GM12878 (cell line): ENCODE data around the gene SH3BP5. TPM values are rescaled to one million over a fixed set of nuclear protein-coding genes. Genes with fewer than 3 reads are reported as not detected.

Experiments
- ATAC-seq: fragments of 200-7000 bp; cut with Tn5 transposase; 3 replicates; pipeline ENCODE4 v1.9.1; 2020; ENCODE audit warnings: mild to moderate bottlenecking, moderate library complexity
- BruUV-seq: library from RNA; stranded (reverse); fragments of 400-500 nt; replicated peaks from 2 replicates; lab custom pipeline; 2021; lab: Mats Ljungman, UMichigan
- CTCF ChIA-PET: fragments of 300-600 bp; sonication (Branson Sonifier 250); formaldehyde crosslinking; extraction: SDS; loops from one replicate; lab custom pipeline; 2021; ENCODE audit warnings: inconsistent platforms; lab: Yijun Ruan, JAX
- POLR2A ChIA-PET: fragments of 350-600 bp; formaldehyde crosslinking; extraction: SDS; loops from one replicate; lab custom pipeline; 2021; ENCODE audit warnings: inconsistent platforms; lab: Charles Lee
- RAD21 ChIA-PET: fragments of 300-600 bp; sonication (Branson Sonifier 250); formaldehyde crosslinking; loops from one replicate; lab custom pipeline; 2023; ENCODE audit warnings: antibody characterized with exemption; ENCODE audit not compliant: unreplicated experiment; lab: Charles Lee
- SMC1A ChIA-PET: fragments of 300-600 bp; sonication (Branson Sonifier 250); formaldehyde crosslinking; loops from one replicate; lab custom pipeline; 2023; ENCODE audit not compliant: unreplicated experiment, uncharacterized antibody; lab: Charles Lee
- DNase-seq: peaks from one replicate; pipeline ENCODE4 v3.0.0-alpha.2; 2011; ENCODE audit warnings: low read depth, low spot score
- FAIRE-seq: peaks from 3 replicates; lab custom pipeline; 2011; peaks lifted over from hg19 to GRCh38; lab: Jason Lieb, UNC
- H2AFZ ChIP-seq: 2 replicates; pipeline ENCODE4 v1.6.0; 2011; ENCODE audit warnings: low read depth, low read length, control low read depth; ENCODE audit not compliant: control insufficient read depth
- H3K27ac ChIP-seq: 2 replicates; pipeline ENCODE4 v1.5.1; 2011; ENCODE audit warnings: control low read depth; ENCODE audit not compliant: control insufficient read depth, insufficient read depth
- H3K27me3 ChIP-seq, 2 experiments: replicated peaks in 1 of 2; 2 replicates each; pipeline versions ENCODE4 v1.6.0 to v1.6.1; 2011; ENCODE audit warnings: low read length in 1 of 2; ENCODE audit not compliant: control insufficient read depth in 2 of 2, insufficient read depth in 2 of 2
- H3K36me3 ChIP-seq, 2 experiments: 2 replicates each; pipeline ENCODE4 v1.5.1; 2011; ENCODE audit warnings: low read length in 1 of 2; ENCODE audit not compliant: control insufficient read depth in 2 of 2, insufficient read depth in 2 of 2
- H3K4me1 ChIP-seq: 2 replicates; pipeline ENCODE4 v1.6.1; 2011; ENCODE audit warnings: mild to moderate bottlenecking, low read length, moderate library complexity, mixed read lengths; ENCODE audit not compliant: control insufficient read depth, insufficient read depth
- H3K4me2 ChIP-seq: 2 replicates; pipeline ENCODE4 v1.6.0; 2011; ENCODE audit warnings: control low read depth; ENCODE audit not compliant: control insufficient read depth, insufficient read depth
- H3K4me3 ChIP-seq: fragments of 200-600 bp; sonication (generic); 2 replicates; pipeline ENCODE4 v1.5.1; 2016
- H3K79me2 ChIP-seq: 2 replicates; pipeline ENCODE4 v1.6.0; 2011; ENCODE audit warnings: low read length; ENCODE audit not compliant: control insufficient read depth, insufficient read depth
- H3K9ac ChIP-seq: 2 replicates; pipeline ENCODE4 v1.8.0; 2011; ENCODE audit warnings: low read length, control low read depth, mixed read lengths; ENCODE audit not compliant: control insufficient read depth, insufficient read depth
- H3K9me3 ChIP-seq: replicated peaks from 3 replicates; pipeline ENCODE4 v1.5.1; 2011; ENCODE audit warnings: mild to moderate bottlenecking, low read length; ENCODE audit not compliant: control insufficient read depth, insufficient read depth
- H4K20me1 ChIP-seq: 2 replicates; pipeline ENCODE4 v1.6.0; 2011; ENCODE audit not compliant: control insufficient read depth, insufficient read depth
- BRCA1 ChIP-seq: IDR thresholded peaks from 2 replicates; pipeline ENCODE4 v1.6.1; 2011; ENCODE audit warnings: low read depth, low read length, improper control_type of control experiment
- IKZF2 ChIP-seq, 2 experiments: fragments of 450-650 bp; IDR thresholded peaks; 2 replicates each; pipeline ENCODE4 v1.6.1; 2017; ENCODE audit warnings: mild to moderate bottlenecking in 2 of 2, moderate library complexity in 2 of 2
- IRF4 ChIP-seq: IDR thresholded peaks from 2 replicates; pipeline ENCODE4 v1.6.1; 2011; ENCODE audit warnings: low read depth, low read length
- MEF2B ChIP-seq: fragments of 450-650 bp; IDR thresholded peaks from 2 replicates; pipeline ENCODE4 v1.6.1; 2018; ENCODE audit warnings: mild to moderate bottlenecking, moderate library complexity; ENCODE audit not compliant: partially characterized antibody, poor library complexity, severe bottlenecking
- NFIC ChIP-seq: IDR thresholded peaks from 2 replicates; pipeline ENCODE4 v1.6.1; 2012; ENCODE audit warnings: low read depth, mild to moderate bottlenecking, inconsistent platforms, low read length, moderate library complexity
- NR2F1 ChIP-seq: fragments of 450-650 bp; conservative IDR thresholded peaks from 2 replicates; pipeline ENCODE4 v1.6.1; 2017; ENCODE audit warnings: mild to moderate bottlenecking
- PAX5 ChIP-seq: IDR thresholded peaks from 2 replicates; pipeline ENCODE4 v1.6.1; 2011; ENCODE audit warnings: low read depth, low read length, borderline replicate concordance
- POU2F2 ChIP-seq: IDR thresholded peaks from 3 replicates; pipeline ENCODE4 v1.6.1; 2011; ENCODE audit warnings: low read depth, mild to moderate bottlenecking, low read length, borderline replicate concordance
- RAD51 ChIP-seq: fragments of 450-650 bp; IDR thresholded peaks from 2 replicates; pipeline ENCODE4 v1.6.1; 2016; ENCODE audit warnings: moderate library complexity, mild to moderate bottlenecking, inconsistent platforms
- SMARCA5 ChIP-seq: fragments of 450-650 bp; IDR thresholded peaks from 2 replicates; pipeline ENCODE4 v1.6.1; 2017; ENCODE audit warnings: mild to moderate bottlenecking
- TAF1 ChIP-seq: IDR thresholded peaks from 2 replicates; pipeline ENCODE4 v1.6.1; 2011; ENCODE audit warnings: mild to moderate bottlenecking, low read depth, low read length, borderline replicate concordance
- TCF12 ChIP-seq: IDR thresholded peaks from 2 replicates; pipeline ENCODE4 v1.6.1; 2011; ENCODE audit warnings: low read depth, mild to moderate bottlenecking, low read length
- YY1 ChIP-seq: IDR thresholded peaks from 2 replicates; pipeline ENCODE4 v1.6.1; 2011; ENCODE audit warnings: low read depth, mild to moderate bottlenecking, low read length
- WGBS: methylation state at CpG from one replicate; pipeline ENCODE4 v1.1.6; 2016; ENCODE audit warnings: low lambda C conversion rate; ENCODE audit not compliant: insufficient replicate concordance, insufficient coverage; ENCODE audit errors: missing lambda C conversion rate; 5-methylcytosine and 5-hydroxymethylcytosine counted together
- in situ Hi-C: fragments of 300-500 bp; cut with MboI; formaldehyde crosslinking; loops from 9 replicates; pipeline ENCODE4 v1.14.3; 2018; ENCODE audit warnings: mixed read lengths
- intact Hi-C: fragments of 100-400 bp; cut with micrococcal nuclease; formaldehyde crosslinking; loops from one replicate; pipeline ENCODE4 v1.14.2; 2022; ENCODE audit not compliant: unreplicated experiment
- polyA plus RNA-seq, 11 experiments: library from polyadenylated mRNA; depleted of rRNA in 4 of 11; unstranded in 6 of 11; stranded (reverse) in 5 of 11; fragments of >200 nt; fragmentation: Nextera tagmentation in 4 of 11; fragmentation: Illumina TruSeq in 1 of 11; extraction: Ambion mirVana in 4 of 11; extraction: Trizol in 1 of 11; gene quantifications; 1 replicate in 1 of 11; 2 replicates in 10 of 11; pipeline versions ENCODE4 v1.2.1 to v1.2.3, GENCODE V29; 2011 to 2016; ENCODE audit warnings: inconsistent platforms in 2 of 11, missing spikeins in 2 of 11, low read depth in 1 of 11
- total RNA-seq, 4 experiments: library from RNA; depleted of rRNA in 3 of 4; stranded (reverse); fragments of >200 nt in 3 of 4; fragmentation: Illumina TruSeq in 1 of 4; extraction: Trizol in 1 of 4; gene quantifications; 2 replicates each; pipeline versions ENCODE4 v1.2.1 to v1.2.3, GENCODE V29; 2013 to 2021
- TF ChIP-seq, protein P1 (sequence below): fragments of 450-650 bp; IDR thresholded peaks from 2 replicates; pipeline ENCODE4 v1.6.1; 2017; ENCODE audit warnings: mild to moderate bottlenecking
- TF ChIP-seq, protein P2 (sequence below): IDR thresholded peaks from 2 replicates; pipeline ENCODE4 v1.6.1; 2012; ENCODE audit warnings: low read length, inconsistent platforms
- TF ChIP-seq, protein P3 (sequence below): fragments of 450-650 bp; IDR thresholded peaks from 2 replicates; pipeline ENCODE4 v1.6.1; 2017; ENCODE audit warnings: low read depth, mild to moderate bottlenecking, moderate library complexity
- TF ChIP-seq, protein P4 (sequence below): IDR thresholded peaks from 2 replicates; pipeline ENCODE4 v1.6.1; 2011; ENCODE audit warnings: low read depth, mild to moderate bottlenecking, low read length, moderate library complexity, borderline replicate concordance; ENCODE audit errors: extremely low read depth

Gene SH3BP5
- total and polyA plus RNA-seq, 10 of the 15 experiments (the other 5 are each of a cell fraction or from before 2014, with no cell fraction given) = 14.9 to 87.5 (median 43.7) TPM

DNA sequence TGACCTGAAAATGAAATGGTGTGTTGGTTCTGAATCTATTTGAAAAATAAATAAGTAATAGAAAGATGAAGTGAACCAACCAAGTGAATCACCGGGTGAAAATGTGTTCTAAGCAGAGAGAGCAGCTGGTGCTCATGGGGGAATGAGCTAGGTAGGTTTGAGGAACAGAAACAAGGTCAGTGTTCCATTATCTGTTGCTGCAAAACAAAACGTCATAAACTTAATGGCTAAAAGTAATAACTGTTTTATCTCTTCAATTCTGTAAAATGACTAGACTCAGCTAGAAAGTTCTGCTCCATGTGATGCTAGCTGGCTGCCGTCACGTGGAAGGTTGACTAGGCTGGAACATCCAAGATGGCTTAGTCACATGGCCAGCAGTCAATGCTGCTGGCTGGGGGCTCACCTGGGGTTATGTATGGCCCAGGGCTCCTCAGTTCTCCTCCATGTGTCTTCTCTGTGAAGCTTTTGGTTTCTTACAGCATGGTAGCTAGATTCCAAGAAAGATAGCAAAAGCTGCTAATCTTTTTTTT is 13.3 kb upstream of the SH3BP5 start:
- no peaks in the 10 kb centered on the region for H3K36me3 ChIP-seq
- ChIA-PET CTCF (interaction anchor here (0.6 to 4.1 kb wide), 21 partner anchors 10 to 654 kb away, joined by 3 to 23 read pairs (median 4); partner anchors contain the start of genes CAPN7 and SH3BP5), RAD21 (interaction anchor here (0.8 to 2.6 kb wide), 19 partner anchors 9 to 295 kb away, joined by 3 to 35 read pairs (median 4); partner anchors contain the start of gene SH3BP5), POLR2A (interaction anchor here (0.6 to 2.1 kb wide), 12 partner anchors 9 to 152 kb away, joined by 3 to 16 read pairs (median 5); no protein-coding TSS in a partner anchor), SMC1A (interaction anchor here (0.6 to 3.5 kb wide), 28 partner anchors 9 to 295 kb away, joined by 3 to 40 read pairs (median 4); partner anchors contain the start of gene SH3BP5)
- H3K4me3 ChIP-seq = no peak overlapping the region
- peak overlapping the region; percentile 56 for H3K4me2 ChIP-seq
- H2AFZ ChIP-seq = peak overlapping the region; percentile 40
- FAIRE-seq (peak; percentile 94), ATAC-seq (peak; percentile 94), DNase-seq (peak; percentile 86)
- BruUV-seq = no TSS peak
- intact Hi-C loops = loop anchor here (1.0 kb wide), 1 partner anchor 16 kb away; no protein-coding TSS in a partner anchor
- 0% methylated on average over 4 of the region's 4 CpGs for WGBS
- peaks cover 4% of the 10 kb centered on the region; the same call in 2 of the 3 replicates for H3K9me3 ChIP-seq
- no peak overlapping the region for H3K9ac ChIP-seq
- peaks cover 42% of the 10 kb centered on the region for H3K4me1 ChIP-seq
- no peaks in the 10 kb centered on the region for H4K20me1 ChIP-seq
- in situ Hi-C loops = no loop called here
- peak overlapping the region; percentile 83 for H3K27ac ChIP-seq
- no peaks in the 10 kb centered on the region for H3K79me2 ChIP-seq
- no peaks in the 10 kb centered on the region for H3K27me3 ChIP-seq
- peak; percentile 72; the same call in 1 of the 2 replicates for TF ChIP-seq NFIC
- no peak for TF ChIP-seq BRCA1
- peak; percentile 88 for TF ChIP-seq TCF12
- no peak; the same call in 1 of the 2 replicates for TF ChIP-seq SMARCA5
- TF ChIP-seq YY1 = peak; percentile 90
- TF ChIP-seq NR2F1 = peak; percentile 35
- TF ChIP-seq, protein P1, sequence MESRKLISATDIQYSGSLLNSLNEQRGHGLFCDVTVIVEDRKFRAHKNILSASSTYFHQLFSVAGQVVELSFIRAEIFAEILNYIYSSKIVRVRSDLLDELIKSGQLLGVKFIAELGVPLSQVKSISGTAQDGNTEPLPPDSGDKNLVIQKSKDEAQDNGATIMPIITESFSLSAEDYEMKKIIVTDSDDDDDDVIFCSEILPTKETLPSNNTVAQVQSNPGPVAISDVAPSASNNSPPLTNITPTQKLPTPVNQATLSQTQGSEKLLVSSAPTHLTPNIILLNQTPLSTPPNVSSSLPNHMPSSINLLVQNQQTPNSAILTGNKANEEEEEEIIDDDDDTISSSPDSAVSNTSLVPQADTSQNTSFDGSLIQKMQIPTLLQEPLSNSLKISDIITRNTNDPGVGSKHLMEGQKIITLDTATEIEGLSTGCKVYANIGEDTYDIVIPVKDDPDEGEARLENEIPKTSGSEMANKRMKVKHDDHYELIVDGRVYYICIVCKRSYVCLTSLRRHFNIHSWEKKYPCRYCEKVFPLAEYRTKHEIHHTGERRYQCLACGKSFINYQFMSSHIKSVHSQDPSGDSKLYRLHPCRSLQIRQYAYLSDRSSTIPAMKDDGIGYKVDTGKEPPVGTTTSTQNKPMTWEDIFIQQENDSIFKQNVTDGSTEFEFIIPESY = no peak
- peak; percentile 42 for TF ChIP-seq MEF2B
- TF ChIP-seq, protein P2, sequence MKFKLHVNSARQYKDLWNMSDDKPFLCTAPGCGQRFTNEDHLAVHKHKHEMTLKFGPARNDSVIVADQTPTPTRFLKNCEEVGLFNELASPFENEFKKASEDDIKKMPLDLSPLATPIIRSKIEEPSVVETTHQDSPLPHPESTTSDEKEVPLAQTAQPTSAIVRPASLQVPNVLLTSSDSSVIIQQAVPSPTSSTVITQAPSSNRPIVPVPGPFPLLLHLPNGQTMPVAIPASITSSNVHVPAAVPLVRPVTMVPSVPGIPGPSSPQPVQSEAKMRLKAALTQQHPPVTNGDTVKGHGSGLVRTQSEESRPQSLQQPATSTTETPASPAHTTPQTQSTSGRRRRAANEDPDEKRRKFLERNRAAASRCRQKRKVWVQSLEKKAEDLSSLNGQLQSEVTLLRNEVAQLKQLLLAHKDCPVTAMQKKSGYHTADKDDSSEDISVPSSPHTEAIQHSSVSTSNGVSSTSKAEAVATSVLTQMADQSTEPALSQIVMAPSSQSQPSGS = peak; percentile 58; the same call in 1 of the 2 replicates
- peak; percentile 55; the same call in 1 of the 2 replicates for TF ChIP-seq TAF1
- peak; percentile 49; the same call in 2 of the 3 replicates for TF ChIP-seq POU2F2
- TF ChIP-seq, protein P3, sequence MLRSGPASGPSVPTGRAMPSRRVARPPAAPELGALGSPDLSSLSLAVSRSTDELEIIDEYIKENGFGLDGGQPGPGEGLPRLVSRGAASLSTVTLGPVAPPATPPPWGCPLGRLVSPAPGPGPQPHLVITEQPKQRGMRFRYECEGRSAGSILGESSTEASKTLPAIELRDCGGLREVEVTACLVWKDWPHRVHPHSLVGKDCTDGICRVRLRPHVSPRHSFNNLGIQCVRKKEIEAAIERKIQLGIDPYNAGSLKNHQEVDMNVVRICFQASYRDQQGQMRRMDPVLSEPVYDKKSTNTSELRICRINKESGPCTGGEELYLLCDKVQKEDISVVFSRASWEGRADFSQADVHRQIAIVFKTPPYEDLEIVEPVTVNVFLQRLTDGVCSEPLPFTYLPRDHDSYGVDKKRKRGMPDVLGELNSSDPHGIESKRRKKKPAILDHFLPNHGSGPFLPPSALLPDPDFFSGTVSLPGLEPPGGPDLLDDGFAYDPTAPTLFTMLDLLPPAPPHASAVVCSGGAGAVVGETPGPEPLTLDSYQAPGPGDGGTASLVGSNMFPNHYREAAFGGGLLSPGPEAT = peak; percentile 82; the same call in 1 of the 2 replicates
- TF ChIP-seq PAX5 = peak; percentile 61
- peak; percentile 98 for TF ChIP-seq RAD51
- TF ChIP-seq, protein P4, sequence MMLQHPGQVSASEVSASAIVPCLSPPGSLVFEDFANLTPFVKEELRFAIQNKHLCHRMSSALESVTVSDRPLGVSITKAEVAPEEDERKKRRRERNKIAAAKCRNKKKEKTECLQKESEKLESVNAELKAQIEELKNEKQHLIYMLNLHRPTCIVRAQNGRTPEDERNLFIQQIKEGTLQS = peak; percentile 72; the same call in 1 of the 2 replicates
- peak; percentile 67; the same call in 1 of the 2 replicates for TF ChIP-seq IRF4
- peak; percentile 62 to 79; a peak in 3 of 4 replicates for TF ChIP-seq IKZF2 (IDR thresholded peaks at IDR 0.05)
